ENCODE measurements around the gene RNF223. TPM values are rescaled to one million over a fixed set of nuclear protein-coding genes. Genes with fewer than 3 reads are reported as not detected.

Gene RNF223
- total and polyA plus RNA-seq, 2 of the 13 experiments (the other 11 are each of a cell fraction or from before 2014, with no cell fraction given): 0.03 TPM; not detected in 1

- TF ChIP-seq ZNF547 (CRISPR knock-in tag; IDR thresholded peaks at IDR 0.05) (no peak), GATAD1 (CRISPR knock-in tag; IDR thresholded peaks at IDR 0.05) (no peak), EZH2 (conservative IDR thresholded peaks at IDR 0.05; ENCODE audit: low read depth, low read length) (no peak), ZNF17 (CRISPR knock-in tag; IDR thresholded peaks at IDR 0.05) (no peak), NONO (IDR thresholded peaks at IDR 0.05) (no peak), NONO (CRISPR knock-in tag; conservative IDR thresholded peaks at IDR 0.05) (0 out of 2 replicates have a peak, but pooled peaks have one; percentile 38), ZNF770 (CRISPR knock-in tag; IDR thresholded peaks at IDR 0.05) (no peak), ZNF841 (CRISPR knock-in tag; IDR thresholded peaks at IDR 0.05; ENCODE audit: borderline replicate concordance) (no peak), ZHX1 (CRISPR knock-in tag; IDR thresholded peaks at IDR 0.05; ENCODE audit: low read depth) (no peak), SRY (CRISPR knock-in tag; IDR thresholded peaks at IDR 0.05) (no peak), ZNF687 (CRISPR knock-in tag; IDR thresholded peaks at IDR 0.05) (peak; percentile 74), PRDM4 (CRISPR knock-in tag; IDR thresholded peaks at IDR 0.05; ENCODE audit: borderline replicate concordance) (no peak), SMARCC2 (IDR thresholded peaks at IDR 0.05) (no peak), NPAS2 (CRISPR knock-in tag; IDR thresholded peaks at IDR 0.05; ENCODE audit: borderline replicate concordance) (no peak), SMAD3 (CRISPR knock-in tag; IDR thresholded peaks at IDR 0.05) (no peak), IKZF1 (IDR thresholded peaks at IDR 0.05) (no peak), ZNF251 (CRISPR knock-in tag; IDR thresholded peaks at IDR 0.05) (0 out of 2 replicates have a peak, but pooled peaks have one; percentile 10), NFIC (IDR thresholded peaks at IDR 0.05; ENCODE audit: low read length) (no peak)
Measured at GRCh38 chr1:1069711-1070676, 4.1 kb downstream of the RNF223 start (continued).

All from HepG2 (cell line).